ENCODE data around the gene NPHP1. TPM values are rescaled to one million over a fixed set of nuclear protein-coding genes. Genes with fewer than 3 reads are reported as not detected.
"Not testable (repeated sequence)": the region's sequence is repeated elsewhere in the genome, so short reads cannot be mapped to it uniquely, and the experiment has no call there.

Gene NPHP1
- polyA plus RNA-seq, 1 experiment, result 5.4 TPM

DNA sequence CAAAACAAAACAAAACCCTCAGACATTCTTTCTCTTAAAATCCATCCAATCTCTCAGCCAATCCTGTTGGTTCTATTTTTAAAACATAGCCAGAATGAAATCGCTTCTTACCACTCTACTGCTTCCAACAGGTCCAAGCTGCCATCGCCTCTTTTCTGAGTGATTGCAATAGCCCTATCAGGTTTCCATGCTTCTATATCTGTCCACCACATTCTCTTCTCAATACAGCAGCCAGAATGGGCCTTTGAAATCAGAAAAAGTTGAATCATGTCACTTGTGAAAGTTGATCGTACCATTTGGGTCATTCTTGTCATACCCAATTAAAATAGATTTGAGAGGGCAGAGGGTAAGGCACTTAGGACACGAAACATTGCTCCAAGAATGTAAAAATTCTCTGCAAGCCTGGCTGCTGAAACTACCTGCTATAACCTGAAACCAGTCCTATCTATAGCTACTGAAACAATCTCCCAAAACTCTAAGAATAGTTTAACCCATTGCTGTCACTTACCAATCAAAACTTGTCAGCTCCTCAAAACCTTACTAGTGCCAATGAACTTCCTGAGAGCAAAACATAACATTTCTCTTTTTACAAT is 10.8 kb upstream of the NPHP1 start:
- no peak overlapping the region for H3K4me3 ChIP-seq (ENCODE audit: low read depth, low read length)
- CTCF ChIA-PET, result no interaction called here
- peaks cover 4% of the 10 kb centered on the region for H3K9me3 ChIP-seq (ENCODE audit: control insufficient read depth, insufficient read depth, low read length)
- no peak overlapping the region for H3K27ac ChIP-seq (ENCODE audit: low read depth, low read length)
- H3K27me3 ChIP-seq (ENCODE audit: control insufficient read depth, insufficient read depth, low read length), result peaks cover 27% of the 10 kb centered on the region
- DNase-seq (ENCODE audit: low read depth, low spot score), result no peak
- TF ChIP-seq, protein P1, sequence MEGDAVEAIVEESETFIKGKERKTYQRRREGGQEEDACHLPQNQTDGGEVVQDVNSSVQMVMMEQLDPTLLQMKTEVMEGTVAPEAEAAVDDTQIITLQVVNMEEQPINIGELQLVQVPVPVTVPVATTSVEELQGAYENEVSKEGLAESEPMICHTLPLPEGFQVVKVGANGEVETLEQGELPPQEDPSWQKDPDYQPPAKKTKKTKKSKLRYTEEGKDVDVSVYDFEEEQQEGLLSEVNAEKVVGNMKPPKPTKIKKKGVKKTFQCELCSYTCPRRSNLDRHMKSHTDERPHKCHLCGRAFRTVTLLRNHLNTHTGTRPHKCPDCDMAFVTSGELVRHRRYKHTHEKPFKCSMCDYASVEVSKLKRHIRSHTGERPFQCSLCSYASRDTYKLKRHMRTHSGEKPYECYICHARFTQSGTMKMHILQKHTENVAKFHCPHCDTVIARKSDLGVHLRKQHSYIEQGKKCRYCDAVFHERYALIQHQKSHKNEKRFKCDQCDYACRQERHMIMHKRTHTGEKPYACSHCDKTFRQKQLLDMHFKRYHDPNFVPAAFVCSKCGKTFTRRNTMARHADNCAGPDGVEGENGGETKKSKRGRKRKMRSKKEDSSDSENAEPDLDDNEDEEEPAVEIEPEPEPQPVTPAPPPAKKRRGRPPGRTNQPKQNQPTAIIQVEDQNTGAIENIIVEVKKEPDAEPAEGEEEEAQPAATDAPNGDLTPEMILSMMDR (IDR thresholded peaks at IDR 0.05; ENCODE audit: low read depth, low read length), result no peak
- POLR2A ChIA-PET, result no interaction called here

GRCh38 chr2:110215091-110215490 is 10.3 kb upstream of the NPHP1 start:
- Histone ChIP-seq H3K27me3 (ENCODE audit: control insufficient read depth, insufficient read depth, low read length) (peaks cover 26% of the 10 kb centered on the region), H3K4me3 (ENCODE audit: low read depth, low read length) (no peak overlapping the region), H3K27ac (ENCODE audit: low read depth, low read length) (no peak overlapping the region), H3K9me3 (ENCODE audit: control insufficient read depth, insufficient read depth, low read length) (peaks cover 4% of the 10 kb centered on the region)
- ChIA-PET POLR2A (no interaction called here), CTCF (no interaction called here)
- TF ChIP-seq, protein P1 (IDR thresholded peaks at IDR 0.05; ENCODE audit: low read depth, low read length), result no peak
- DNase-seq (ENCODE audit: low read depth, low spot score), result no peak

DNA sequence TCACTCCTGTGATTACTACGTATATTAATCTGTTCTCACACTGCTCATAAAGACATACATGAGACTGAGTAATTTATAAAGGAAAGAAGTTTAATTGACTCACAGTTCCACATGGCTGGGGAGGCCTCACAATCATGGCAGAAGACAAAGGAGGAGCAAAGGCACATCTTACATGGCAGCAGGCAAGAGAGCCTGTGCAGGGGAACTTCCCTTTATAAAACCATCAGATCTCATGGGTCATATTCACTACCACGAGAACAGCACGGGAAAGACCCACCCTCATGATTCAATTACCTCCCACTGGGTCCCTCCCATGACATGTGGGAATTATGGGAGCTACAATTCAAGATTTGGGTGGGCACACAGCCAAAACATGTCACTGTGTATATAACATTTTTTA is 8.7 kb upstream of the NPHP1 start:
- H3K4me3 ChIP-seq (ENCODE audit: low read depth, low read length); DNase-seq (ENCODE audit: low read depth, low spot score); POLR2A ChIA-PET; H3K27ac ChIP-seq (ENCODE audit: low read depth, low read length); H3K9me3 ChIP-seq (ENCODE audit: control insufficient read depth, insufficient read depth, low read length): not testable (repeated sequence)
- H3K27me3 ChIP-seq (ENCODE audit: control insufficient read depth, insufficient read depth, low read length), result peaks cover 20% of the 10 kb centered on the region
- CTCF ChIA-PET, result interaction anchor here (1.1 kb wide), 1 partner anchor 38 kb away, joined by 3 read pairs; no protein-coding TSS in a partner anchor

GRCh38 chr2:110211938-110212858 is 7.4 kb upstream of the NPHP1 start, which contains the start of gene MTLN:
TSS of gene MTLN (minus strand) at chr2:110212547. CDS start at chr2:110212525, 22 bp downstream.
- Histone ChIP-seq H3K27me3 (ENCODE audit: control insufficient read depth, insufficient read depth, low read length) (peaks cover 12% of the 10 kb centered on the region), H3K4me3 (ENCODE audit: low read depth, low read length) (peak within 1 kb of the TSS; percentile 72), H3K9me3 (ENCODE audit: control insufficient read depth, insufficient read depth, low read length) (peaks cover 4% of the 10 kb centered on the region), H3K27ac (ENCODE audit: low read depth, low read length) (peak within 1 kb of the TSS; percentile 39)
- ChIA-PET CTCF (no interaction called here), POLR2A (interaction anchor here (0.6 kb wide), 1 partner anchor 99 kb away, joined by 6 read pairs; no protein-coding TSS in a partner anchor)
- TF ChIP-seq, protein P1 (IDR thresholded peaks at IDR 0.05; ENCODE audit: low read depth, low read length), result no peak
- no peak for DNase-seq (ENCODE audit: low read depth, low spot score)

- Histone ChIP-seq H3K27ac (ENCODE audit: low read depth, low read length) (no peak overlapping the region), H3K4me3 (ENCODE audit: low read depth, low read length) (no peak overlapping the region), H3K9me3 (ENCODE audit: control insufficient read depth, insufficient read depth, low read length) (no peaks in the 10 kb centered on the region), H3K27me3 (ENCODE audit: control insufficient read depth, insufficient read depth, low read length) (no peaks in the 10 kb centered on the region)
- ChIA-PET POLR2A (no interaction called here), CTCF (no interaction called here)
- TF ChIP-seq, protein P1 (IDR thresholded peaks at IDR 0.05; ENCODE audit: low read depth, low read length), result no peak
- no peak for DNase-seq (ENCODE audit: low read depth, low spot score)
Measured at GRCh38 chr2:110205660-110206455, 1.0 kb upstream of the NPHP1 start.

Measured in AG04450 (cell line).